Measurements from ENCODE around the gene CSNK2A1. TPM values are rescaled to one million over a fixed set of nuclear protein-coding genes. Genes with fewer than 3 reads are reported as not detected.

CSNK2A1 gene
- polyA plus RNA-seq, 1 donor from 2014 or later = 255 TPM

GRCh38 chr20:445514-446336 is 97.9 kb downstream of the CSNK2A1 start:
- H3K79me2 ChIP-seq (replicated peaks; ENCODE audit: insufficient read depth, low read length) = peaks cover 6% of the 10 kb centered on the region
- no peaks in the 10 kb centered on the region for H3K9me2 ChIP-seq (ENCODE audit: insufficient read depth, low read length)
- TF ChIP-seq RAD21 (conservative IDR thresholded peaks at IDR 0.05) (no peak), POLR2AphosphoS5 (IDR thresholded peaks at IDR 0.05) (no peak), EP300 (conservative IDR thresholded peaks at IDR 0.05; ENCODE audit: poor library complexity, severe bottlenecking) (no peak), EZH2 (IDR thresholded peaks at IDR 0.05; ENCODE audit: borderline replicate concordance, insufficient read depth, low read length, poor library complexity, severe bottlenecking) (no peak), SMC3 (conservative IDR thresholded peaks at IDR 0.05; ENCODE audit: poor library complexity) (no peak)
- no peak overlapping the region for H3K9ac ChIP-seq (ENCODE audit: low read length)
- H3K36me3 ChIP-seq (ENCODE audit: insufficient read depth, low read length) = no peaks in the 10 kb centered on the region
- no peak overlapping the region for H3K4me3 ChIP-seq (ENCODE audit: low read length)
- H3K4me2 ChIP-seq (ENCODE audit: low read length) = no peak overlapping the region
- H3K27ac ChIP-seq (ENCODE audit: low read length) = no peak overlapping the region
- H3F3A ChIP-seq (ENCODE audit: insufficient read depth, low read length, poor library complexity, severe bottlenecking) = no peaks in the 10 kb centered on the region
- no peak overlapping the region for H2AFZ ChIP-seq (ENCODE audit: low read depth, low read length)
- no peaks in the 10 kb centered on the region for H3K27me3 ChIP-seq (ENCODE audit: insufficient read depth, low read depth, low read length)
- H4K20me1 ChIP-seq (ENCODE audit: insufficient read depth) = no peaks in the 10 kb centered on the region
- H3K9me3 ChIP-seq (ENCODE audit: low read length) = no peaks in the 10 kb centered on the region

- Histone ChIP-seq H2AFZ (ENCODE audit: low read depth, low read length) (no peak overlapping the region), H3F3A (ENCODE audit: insufficient read depth, low read length, poor library complexity, severe bottlenecking) (no peaks in the 10 kb centered on the region), H3K79me2 (replicated peaks; ENCODE audit: insufficient read depth, low read length) (peaks cover 5% of the 10 kb centered on the region), H3K9me2 (ENCODE audit: insufficient read depth, low read length) (no peaks in the 10 kb centered on the region), H4K20me1 (ENCODE audit: insufficient read depth) (no peaks in the 10 kb centered on the region), H3K27ac (ENCODE audit: low read length) (no peak overlapping the region), H3K27me3 (ENCODE audit: insufficient read depth, low read depth, low read length) (no peaks in the 10 kb centered on the region), H3K9me3 (ENCODE audit: low read length) (no peaks in the 10 kb centered on the region), H3K9ac (ENCODE audit: low read length) (no peak overlapping the region), H3K4me2 (ENCODE audit: low read length) (no peak overlapping the region), H3K36me3 (ENCODE audit: insufficient read depth, low read length) (no peaks in the 10 kb centered on the region), H3K4me3 (ENCODE audit: low read length) (no peak overlapping the region)
- TF ChIP-seq CTCF (IDR thresholded peaks at IDR 0.05; ENCODE audit: poor library complexity, severe bottlenecking) = no peak
- TF ChIP-seq POLR2AphosphoS5 (IDR thresholded peaks at IDR 0.05) = no peak
- no peak for TF ChIP-seq MXI1 (conservative IDR thresholded peaks at IDR 0.05; ENCODE audit: poor library complexity, severe bottlenecking)
- no peak for TF ChIP-seq EP300 (conservative IDR thresholded peaks at IDR 0.05; ENCODE audit: poor library complexity, severe bottlenecking)
- TF ChIP-seq, protein P1, sequence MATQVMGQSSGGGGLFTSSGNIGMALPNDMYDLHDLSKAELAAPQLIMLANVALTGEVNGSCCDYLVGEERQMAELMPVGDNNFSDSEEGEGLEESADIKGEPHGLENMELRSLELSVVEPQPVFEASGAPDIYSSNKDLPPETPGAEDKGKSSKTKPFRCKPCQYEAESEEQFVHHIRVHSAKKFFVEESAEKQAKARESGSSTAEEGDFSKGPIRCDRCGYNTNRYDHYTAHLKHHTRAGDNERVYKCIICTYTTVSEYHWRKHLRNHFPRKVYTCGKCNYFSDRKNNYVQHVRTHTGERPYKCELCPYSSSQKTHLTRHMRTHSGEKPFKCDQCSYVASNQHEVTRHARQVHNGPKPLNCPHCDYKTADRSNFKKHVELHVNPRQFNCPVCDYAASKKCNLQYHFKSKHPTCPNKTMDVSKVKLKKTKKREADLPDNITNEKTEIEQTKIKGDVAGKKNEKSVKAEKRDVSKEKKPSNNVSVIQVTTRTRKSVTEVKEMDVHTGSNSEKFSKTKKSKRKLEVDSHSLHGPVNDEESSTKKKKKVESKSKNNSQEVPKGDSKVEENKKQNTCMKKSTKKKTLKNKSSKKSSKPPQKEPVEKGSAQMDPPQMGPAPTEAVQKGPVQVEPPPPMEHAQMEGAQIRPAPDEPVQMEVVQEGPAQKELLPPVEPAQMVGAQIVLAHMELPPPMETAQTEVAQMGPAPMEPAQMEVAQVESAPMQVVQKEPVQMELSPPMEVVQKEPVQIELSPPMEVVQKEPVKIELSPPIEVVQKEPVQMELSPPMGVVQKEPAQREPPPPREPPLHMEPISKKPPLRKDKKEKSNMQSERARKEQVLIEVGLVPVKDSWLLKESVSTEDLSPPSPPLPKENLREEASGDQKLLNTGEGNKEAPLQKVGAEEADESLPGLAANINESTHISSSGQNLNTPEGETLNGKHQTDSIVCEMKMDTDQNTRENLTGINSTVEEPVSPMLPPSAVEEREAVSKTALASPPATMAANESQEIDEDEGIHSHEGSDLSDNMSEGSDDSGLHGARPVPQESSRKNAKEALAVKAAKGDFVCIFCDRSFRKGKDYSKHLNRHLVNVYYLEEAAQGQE (IDR thresholded peaks at IDR 0.05; ENCODE audit: borderline replicate concordance) = no peak
- no peak for TF ChIP-seq EZH2 (IDR thresholded peaks at IDR 0.05; ENCODE audit: borderline replicate concordance, insufficient read depth, low read length, poor library complexity, severe bottlenecking)
- no peak for TF ChIP-seq TAF1 (IDR thresholded peaks at IDR 0.05; ENCODE audit: low read depth)
- no peak for TF ChIP-seq RAD21 (conservative IDR thresholded peaks at IDR 0.05)
- no peak for TF ChIP-seq SMC3 (conservative IDR thresholded peaks at IDR 0.05; ENCODE audit: poor library complexity)
These were observed 98.6 kb downstream of the CSNK2A1 start for GRCh38 chr20:444862-445426.
